KMS-11 (cell line): Measurements from ENCODE around the gene CCDC117.

Experiments used
- H2AFZ ChIP-seq: fragments of 200-600 bp; sonication (generic); 2 replicates; pipeline ENCODE4 v1.6.1; 2016; ENCODE audit warnings: antibody characterized with exemption, mixed run types, low read depth
- H3K27ac ChIP-seq: fragments of 200-600 bp; sonication (generic); 2 replicates; pipeline ENCODE4 v1.6.1; 2016; ENCODE audit warnings: mild to moderate bottlenecking, mixed run types
- H3K27me3 ChIP-seq: fragments of 200-600 bp; sonication (generic); 2 replicates; pipeline ENCODE4 v1.6.1; 2017; ENCODE audit warnings: mild to moderate bottlenecking, low read depth, mixed run types, moderate library complexity; ENCODE audit not compliant: insufficient read depth
- H3K36me3 ChIP-seq: fragments of 200-600 bp; sonication (generic); 2 replicates; pipeline ENCODE4 v1.6.1; 2017; ENCODE audit warnings: mild to moderate bottlenecking, mixed run types; ENCODE audit not compliant: insufficient read depth
- H3K4me1 ChIP-seq: fragments of 200-600 bp; sonication (generic); 2 replicates; pipeline ENCODE4 v1.6.1; 2016; ENCODE audit warnings: mild to moderate bottlenecking, low read depth, mixed run types; ENCODE audit not compliant: poor library complexity, severe bottlenecking
- H3K4me2 ChIP-seq: fragments of 200-600 bp; sonication (generic); 2 replicates; pipeline ENCODE4 v1.7.0; 2016; ENCODE audit warnings: mild to moderate bottlenecking, mixed run types
- H3K4me3 ChIP-seq: fragments of 200-600 bp; sonication (generic); IDR thresholded peaks from 2 replicates; pipeline ENCODE4 v1.6.1; 2017; ENCODE audit warnings: low read depth, low read length, mixed read lengths; ENCODE audit not compliant: insufficient read depth
- H3K79me2 ChIP-seq: fragments of 200-600 bp; sonication (generic); 2 replicates; pipeline ENCODE4 v1.6.1; 2016; ENCODE audit warnings: low read depth, mixed run types; ENCODE audit not compliant: insufficient read depth
- H3K9ac ChIP-seq: fragments of 200-600 bp; sonication (generic); 2 replicates; pipeline ENCODE4 v1.6.1; 2016; ENCODE audit warnings: mild to moderate bottlenecking, mixed run types
- H4K20me1 ChIP-seq: fragments of 200-600 bp; sonication (generic); 2 replicates; pipeline ENCODE4 v1.6.1; 2016; ENCODE audit warnings: mild to moderate bottlenecking, mixed run types; ENCODE audit not compliant: insufficient read depth
- CTCF ChIP-seq: fragments of 200-600 bp; sonication (generic); conservative IDR thresholded peaks from 2 replicates; pipeline ENCODE4 v1.6.1; 2017; ENCODE audit warnings: low read depth, mild to moderate bottlenecking, antibody characterized with exemption, low read length, moderate library complexity, mixed read lengths

Gene CCDC117

DNA sequence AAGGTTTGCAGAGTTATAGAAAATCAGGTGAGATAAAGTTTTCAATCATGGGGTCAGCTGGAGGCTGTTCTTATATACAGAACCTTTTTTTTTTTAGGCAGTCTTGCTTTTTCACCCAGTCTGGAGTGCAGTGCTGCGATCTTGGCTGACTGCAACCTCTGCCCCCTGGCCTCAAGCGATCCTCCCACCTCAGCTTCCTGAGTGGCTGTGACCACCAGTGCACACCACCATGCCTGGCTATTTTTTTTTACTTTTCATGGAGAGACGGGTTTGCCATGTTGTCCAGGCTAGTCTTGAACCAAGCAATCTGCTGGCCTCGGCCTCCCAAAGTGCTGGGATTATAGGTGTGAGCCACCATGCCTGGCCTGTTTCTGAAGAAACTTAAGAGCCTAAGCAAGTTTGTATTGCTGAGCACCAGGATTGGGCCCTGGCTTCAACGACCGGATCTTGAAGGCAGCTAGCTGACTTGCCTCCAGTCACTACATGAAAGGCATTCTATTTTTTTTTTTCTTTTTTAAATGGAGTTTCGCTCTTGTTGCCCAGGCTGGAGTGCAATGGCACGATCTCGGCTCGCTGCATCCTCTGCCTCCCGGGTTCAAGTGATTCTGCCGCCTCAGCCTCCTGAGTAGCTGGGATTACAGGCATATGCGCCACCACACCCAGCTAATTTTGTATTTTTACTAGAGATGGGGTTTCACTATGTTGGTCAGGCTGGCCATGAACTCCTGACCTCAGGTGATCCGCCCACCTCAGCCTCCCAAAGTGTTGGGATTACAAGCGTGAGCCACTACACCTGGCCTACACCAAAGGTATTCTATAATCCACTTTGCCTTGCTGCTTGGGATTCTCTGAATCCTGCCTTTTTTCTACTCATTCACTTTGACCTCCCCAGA lies 20.2 kb downstream of the CCDC117 start:
- no peak for TF ChIP-seq CTCF
- no peak overlapping the region for H2AFZ ChIP-seq
- peak overlapping the region; percentile 91 for H3K27ac ChIP-seq
- peak overlapping the region; percentile 66 for H3K4me2 ChIP-seq
- peaks cover 26% of the 10 kb centered on the region for H4K20me1 ChIP-seq
- H3K36me3 ChIP-seq, result peaks cover 21% of the 10 kb centered on the region
- peaks cover 88% of the 10 kb centered on the region for H3K4me1 ChIP-seq
- peak overlapping the region; percentile 50; the same call in 1 of the 2 replicates for H3K9ac ChIP-seq
- peaks cover 40% of the 10 kb centered on the region for H3K79me2 ChIP-seq
- H3K27me3 ChIP-seq, result no peaks in the 10 kb centered on the region
- H3K4me3 ChIP-seq, result no peak overlapping the region

GRCh38 chr22:28793976-28794584 lies 21.6 kb downstream of the CCDC117 start:
- Histone ChIP-seq H4K20me1 (peaks cover 31% of the 10 kb centered on the region), H3K36me3 (peaks cover 34% of the 10 kb centered on the region), H3K27me3 (no peaks in the 10 kb centered on the region), H3K9ac (peak overlapping the region; percentile 19; the same call in 1 of the 2 replicates), H3K4me3 (no peak overlapping the region), H3K27ac (peak overlapping the region; percentile 99), H3K4me2 (peak overlapping the region; percentile 87), H3K79me2 (peaks cover 54% of the 10 kb centered on the region), H3K4me1 (peaks cover 91% of the 10 kb centered on the region), H2AFZ (no peak overlapping the region)
- TF ChIP-seq CTCF, result no peak

DNA sequence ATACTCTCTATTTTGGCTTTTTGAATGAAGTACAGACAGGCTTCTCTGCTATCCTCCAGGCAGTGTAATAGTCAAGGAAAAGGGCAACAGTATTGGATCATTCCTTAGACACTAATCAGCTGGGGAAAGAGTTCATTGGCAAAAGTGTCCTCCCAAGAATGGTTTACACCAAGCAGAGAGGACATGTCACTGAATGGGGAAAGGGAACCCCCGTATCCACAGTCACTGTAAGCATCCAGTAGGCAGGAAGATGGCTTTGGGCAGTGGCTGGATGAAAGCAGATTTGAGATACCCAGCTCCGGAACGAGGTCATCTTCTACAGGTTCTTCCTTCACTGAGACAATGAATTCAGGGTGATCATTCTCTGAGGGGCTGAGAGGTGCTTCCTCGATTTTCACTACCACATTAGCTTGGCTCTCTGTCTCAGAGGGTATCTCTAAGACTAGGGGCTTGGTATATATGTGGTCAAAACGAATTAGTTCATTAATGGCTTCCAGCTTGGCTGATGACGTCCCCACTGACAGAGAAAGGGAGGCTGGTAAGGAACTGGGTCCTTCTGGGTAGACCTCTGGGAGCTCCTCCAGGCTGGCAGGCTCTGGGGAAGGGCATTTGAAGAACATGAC lies 22.7 kb downstream of the CCDC117 start:
- TF ChIP-seq CTCF, result no peak
- H3K27ac ChIP-seq, result peak overlapping the region; percentile 99
- H3K4me1 ChIP-seq, result peaks cover 80% of the 10 kb centered on the region
- H3K4me2 ChIP-seq, result peak overlapping the region; percentile 87
- peak overlapping the region; percentile 100; the same call in 1 of the 2 replicates for H3K9ac ChIP-seq
- H3K27me3 ChIP-seq, result no peaks in the 10 kb centered on the region
- no peak overlapping the region for H3K4me3 ChIP-seq
- peaks cover 65% of the 10 kb centered on the region for H3K79me2 ChIP-seq
- peaks cover 31% of the 10 kb centered on the region for H4K20me1 ChIP-seq
- H3K36me3 ChIP-seq, result peaks cover 38% of the 10 kb centered on the region
- H2AFZ ChIP-seq, result no peak overlapping the region

GRCh38 chr22:28795932-28796856 lies 23.7 kb downstream of the CCDC117 start:
- H2AFZ ChIP-seq, result no peak overlapping the region
- no peak for TF ChIP-seq CTCF
- peaks cover 73% of the 10 kb centered on the region for H3K4me1 ChIP-seq
- peak overlapping the region; percentile 99 for H3K27ac ChIP-seq
- H3K79me2 ChIP-seq, result peaks cover 75% of the 10 kb centered on the region
- H3K9ac ChIP-seq, result peak overlapping the region; percentile 100
- H3K4me3 ChIP-seq, result no peak overlapping the region
- H3K4me2 ChIP-seq, result peak overlapping the region; percentile 87
- H3K27me3 ChIP-seq, result no peaks in the 10 kb centered on the region
- peaks cover 38% of the 10 kb centered on the region for H3K36me3 ChIP-seq
- H4K20me1 ChIP-seq, result peaks cover 31% of the 10 kb centered on the region
